ENCODE results near the gene SMC6.

DNA sequence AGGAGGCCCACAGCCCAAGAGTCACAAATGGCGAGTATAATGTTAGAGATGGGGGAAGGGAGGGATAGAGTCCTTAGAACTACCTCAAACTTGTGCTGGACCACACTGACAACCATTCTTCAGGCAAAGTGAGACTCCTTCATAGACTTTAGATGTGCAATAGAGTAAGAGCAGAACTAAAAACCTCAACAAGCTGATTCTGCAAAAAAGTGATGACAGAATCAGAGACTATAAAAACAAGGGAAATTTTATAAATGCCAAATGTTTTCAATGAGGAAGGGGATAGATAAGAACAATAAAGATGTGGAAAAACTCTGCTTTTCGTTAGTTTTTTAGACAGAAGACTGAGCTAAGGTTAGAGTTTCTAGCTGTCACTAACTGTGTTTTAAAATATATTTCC, 17.7 kb downstream of the SMC6 start:
- TF ChIP-seq, protein P1, sequence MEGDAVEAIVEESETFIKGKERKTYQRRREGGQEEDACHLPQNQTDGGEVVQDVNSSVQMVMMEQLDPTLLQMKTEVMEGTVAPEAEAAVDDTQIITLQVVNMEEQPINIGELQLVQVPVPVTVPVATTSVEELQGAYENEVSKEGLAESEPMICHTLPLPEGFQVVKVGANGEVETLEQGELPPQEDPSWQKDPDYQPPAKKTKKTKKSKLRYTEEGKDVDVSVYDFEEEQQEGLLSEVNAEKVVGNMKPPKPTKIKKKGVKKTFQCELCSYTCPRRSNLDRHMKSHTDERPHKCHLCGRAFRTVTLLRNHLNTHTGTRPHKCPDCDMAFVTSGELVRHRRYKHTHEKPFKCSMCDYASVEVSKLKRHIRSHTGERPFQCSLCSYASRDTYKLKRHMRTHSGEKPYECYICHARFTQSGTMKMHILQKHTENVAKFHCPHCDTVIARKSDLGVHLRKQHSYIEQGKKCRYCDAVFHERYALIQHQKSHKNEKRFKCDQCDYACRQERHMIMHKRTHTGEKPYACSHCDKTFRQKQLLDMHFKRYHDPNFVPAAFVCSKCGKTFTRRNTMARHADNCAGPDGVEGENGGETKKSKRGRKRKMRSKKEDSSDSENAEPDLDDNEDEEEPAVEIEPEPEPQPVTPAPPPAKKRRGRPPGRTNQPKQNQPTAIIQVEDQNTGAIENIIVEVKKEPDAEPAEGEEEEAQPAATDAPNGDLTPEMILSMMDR (IDR thresholded peaks at IDR 0.05; ENCODE audit: poor library complexity, severe bottlenecking): no peak
- no peak for TF ChIP-seq REST (IDR thresholded peaks at IDR 0.05; ENCODE audit: borderline replicate concordance)
- no peak for TF ChIP-seq EP300 (conservative IDR thresholded peaks at IDR 0.05; ENCODE audit: poor library complexity, severe bottlenecking)
- TF ChIP-seq POLR2AphosphoS5 (IDR thresholded peaks at IDR 0.05): no peak
- no peak for TF ChIP-seq SMC3 (conservative IDR thresholded peaks at IDR 0.05; ENCODE audit: poor library complexity)
- TF ChIP-seq EZH2 (IDR thresholded peaks at IDR 0.05; ENCODE audit: borderline replicate concordance, insufficient read depth, low read length, poor library complexity, severe bottlenecking): no peak
- TF ChIP-seq TAF1 (IDR thresholded peaks at IDR 0.05; ENCODE audit: low read depth): no peak
- TF ChIP-seq RAD21 (conservative IDR thresholded peaks at IDR 0.05): no peak
- no peak for TF ChIP-seq MXI1 (conservative IDR thresholded peaks at IDR 0.05; ENCODE audit: poor library complexity, severe bottlenecking)

Data from neural cell (in vitro differentiated cells).